Endothelial cell of umbilical vein (primary cell): ENCODE results near the gene MYO1E. TPM values are rescaled to one million over a fixed set of nuclear protein-coding genes. Genes with fewer than 3 reads are reported as not detected.

Source experiments
- BruUV-seq: library from RNA; stranded (reverse); fragments of 400-500 nt; replicated peaks from 2 replicates; lab custom pipeline; 2021; lab: Mats Ljungman, UMichigan
- CTCF ChIA-PET: fragments of 300-600, 350-600 bp; sonication (Branson Sonifier 250); formaldehyde crosslinking; loops from one replicate; lab custom pipeline; 2021; ENCODE audit warnings: antibody characterized with exemption, inconsistent platforms; lab: Charles Lee
- POLR2A ChIA-PET: fragments of 300-600, 350-600 bp; sonication (Branson Sonifier 250); formaldehyde crosslinking; loops from one replicate; lab custom pipeline; 2021; ENCODE audit warnings: antibody characterized with exemption, inconsistent platforms; lab: Charles Lee
- DNase-seq: peaks from one replicate; pipeline ENCODE4 v3.0.0-alpha.2; 2011; ENCODE audit warnings: low read depth, low spot score
- FAIRE-seq: peaks from 2 replicates; lab custom pipeline; 2011; peaks lifted over from hg19 to GRCh38; lab: Jason Lieb, UNC
- H2AFZ ChIP-seq: 2 replicates; pipeline ENCODE4 v1.6.0; 2012; ENCODE audit warnings: low read depth, low read length, control low read depth, inconsistent platforms
- H3K27ac ChIP-seq: 2 replicates; pipeline ENCODE4 v1.5.1; 2011; ENCODE audit warnings: low read depth, mild to moderate bottlenecking, control low read depth, low read length, moderate library complexity; ENCODE audit not compliant: insufficient read depth
- H3K27me3 ChIP-seq, 2 experiments: 2 replicates each; pipeline versions ENCODE4 v1.6.0 to v1.6.1; 2011; ENCODE audit warnings: low read length in 2 of 2, mixed read lengths in 1 of 2; ENCODE audit not compliant: control insufficient read depth in 2 of 2, insufficient read depth in 2 of 2
- H3K36me3 ChIP-seq, 2 experiments: 2 replicates in 1 of 2; 3 replicates in 1 of 2; pipeline ENCODE4 v1.5.1; 2011; ENCODE audit warnings: low read length in 2 of 2, mild to moderate bottlenecking in 1 of 2, moderate library complexity in 1 of 2; ENCODE audit not compliant: control insufficient read depth in 2 of 2, insufficient read depth in 2 of 2; ENCODE audit errors: extremely low read depth in 1 of 2
- H3K4me1 ChIP-seq: 3 replicates; pipeline ENCODE4 v1.5.1; 2011; ENCODE audit warnings: mild to moderate bottlenecking, low read length; ENCODE audit not compliant: control insufficient read depth, insufficient read depth; ENCODE audit errors: extremely low read depth
- H3K4me2 ChIP-seq: 2 replicates; pipeline ENCODE4 v1.6.1; 2011; ENCODE audit warnings: low read length, control low read depth, mixed read lengths; ENCODE audit not compliant: insufficient read depth
- H3K4me3 ChIP-seq, 3 experiments: fragments of 200-600 bp in 1 of 3; sonication (generic), shearing (Covaris generic) in 1 of 3; replicated peaks in 1 of 3; 2 replicates each; pipeline ENCODE4 v1.5.1; 2011 to 2016; ENCODE audit warnings: control low read depth in 3 of 3, low read length in 3 of 3, mild to moderate bottlenecking in 2 of 3, inconsistent platforms in 1 of 3, low read depth in 1 of 3, moderate library complexity in 1 of 3; ENCODE audit not compliant: insufficient read depth in 1 of 3
- H3K79me2 ChIP-seq: 2 replicates; pipeline ENCODE4 v1.6.0; 2012; ENCODE audit warnings: low read length, inconsistent platforms; ENCODE audit not compliant: control insufficient read depth, insufficient read depth
- H3K9ac ChIP-seq: replicated peaks from 2 replicates; pipeline ENCODE3; 2011; ENCODE audit warnings: low read length, control low read depth; ENCODE audit not compliant: insufficient read depth; ENCODE audit errors: extremely low read depth
- H3K9me1 ChIP-seq: replicated peaks from 3 replicates; pipeline ENCODE4 v1.6.0; 2011; ENCODE audit warnings: mild to moderate bottlenecking, low read length; ENCODE audit not compliant: control insufficient read depth, insufficient read depth; ENCODE audit errors: extremely low read depth
- H3K9me3 ChIP-seq: replicated peaks from 2 replicates; pipeline ENCODE4 v1.5.1; 2012; ENCODE audit warnings: low read length, inconsistent platforms; ENCODE audit not compliant: control insufficient read depth, insufficient read depth
- H4K20me1 ChIP-seq: replicated peaks from 2 replicates; pipeline ENCODE3; 2011; ENCODE audit warnings: mild to moderate bottlenecking, low read length; ENCODE audit not compliant: control insufficient read depth, insufficient read depth; ENCODE audit errors: extremely low read depth
- EZH2 ChIP-seq: IDR thresholded peaks from 2 replicates; pipeline ENCODE4 v1.6.1; 2012; ENCODE audit warnings: borderline replicate concordance, low read depth, mild to moderate bottlenecking, moderate library complexity, low read length, inconsistent platforms; ENCODE audit not compliant: severe bottlenecking
- FOS ChIP-seq: IDR thresholded peaks from 2 replicates; pipeline ENCODE4 v1.6.1; 2011; ENCODE audit warnings: mild to moderate bottlenecking, low read length, moderate library complexity, borderline replicate concordance; ENCODE audit not compliant: insufficient read depth
- GATA2 ChIP-seq: IDR thresholded peaks from 2 replicates; pipeline ENCODE4 v1.7.0; 2011; ENCODE audit warnings: low read depth, mild to moderate bottlenecking, moderate library complexity, mixed read lengths, low read length; ENCODE audit not compliant: insufficient read length, insufficient read depth
- JUN ChIP-seq: IDR thresholded peaks from 2 replicates; pipeline ENCODE4 v1.6.1; 2011; ENCODE audit warnings: borderline replicate concordance, low read depth; ENCODE audit not compliant: insufficient read length, insufficient read depth
- MYC ChIP-seq: IDR thresholded peaks from one replicate; pipeline ENCODE4 v1.6.1; 2011; ENCODE audit warnings: mild to moderate bottlenecking, low read depth, low read length
- POLR2A ChIP-seq: IDR thresholded peaks from 2 replicates; pipeline ENCODE4 v1.6.1; 2012; ENCODE audit warnings: low read depth, mild to moderate bottlenecking, control low read depth, low read length
- POLR2AphosphoS5 ChIP-seq: IDR thresholded peaks from 2 replicates; pipeline ENCODE4 v1.6.1; 2012; ENCODE audit warnings: low read depth, mild to moderate bottlenecking, control low read depth, low read length, moderate library complexity; ENCODE audit not compliant: insufficient read depth
- dilution Hi-C: fragments of 300-500 bp; cut with MboI; formaldehyde crosslinking; loops from one replicate; pipeline ENCODE4 v1.15.0; 2019; ENCODE audit warnings: low sequenced_read_pairs; ENCODE audit not compliant: extremely low pct_ligation_motif_present
- intact Hi-C: fragments of 100-400 bp; cut with micrococcal nuclease; formaldehyde crosslinking; loops from one replicate; pipeline ENCODE4 v1.10.0; 2022
- polyA plus RNA-seq, 4 experiments: library from polyadenylated mRNA; depleted of rRNA in 3 of 4; stranded (reverse) in 3 of 4; unstranded in 1 of 4; fragments of >200 nt; gene quantifications; 2 replicates each; pipeline versions ENCODE4 v1.2.1 to v1.2.3, GENCODE V29; 2011 to 2012; ENCODE audit warnings: missing spikeins in 1 of 4
- total RNA-seq: library from RNA; stranded (reverse); gene quantifications from 2 replicates; pipeline ENCODE4 v1.2.3, GENCODE V29; 2021
- TF ChIP-seq, protein P1 (sequence below), 2 donors: IDR thresholded peaks; 1 replicate in 1 of 2; 2 replicates in 1 of 2; pipeline ENCODE4 v1.5.1; 2011; ENCODE audit warnings: low read length in 2 of 2, mild to moderate bottlenecking in 2 of 2, moderate library complexity in 2 of 2, control low read depth in 1 of 2, inconsistent platforms in 1 of 2, low read depth in 1 of 2; ENCODE audit not compliant: insufficient read depth in 1 of 2; ENCODE audit errors: extremely low read depth in 1 of 2
- TF ChIP-seq, protein P2 (sequence below): IDR thresholded peaks from 2 replicates; pipeline ENCODE4 v1.6.1; 2011; ENCODE audit not compliant: insufficient read depth, insufficient read length

Gene MYO1E
- total and polyA plus RNA-seq, 2 donors (not counting 3 experiments of a cell fraction or from before 2014, with no cell fraction given) = 31.6 to 218 TPM

DNA sequence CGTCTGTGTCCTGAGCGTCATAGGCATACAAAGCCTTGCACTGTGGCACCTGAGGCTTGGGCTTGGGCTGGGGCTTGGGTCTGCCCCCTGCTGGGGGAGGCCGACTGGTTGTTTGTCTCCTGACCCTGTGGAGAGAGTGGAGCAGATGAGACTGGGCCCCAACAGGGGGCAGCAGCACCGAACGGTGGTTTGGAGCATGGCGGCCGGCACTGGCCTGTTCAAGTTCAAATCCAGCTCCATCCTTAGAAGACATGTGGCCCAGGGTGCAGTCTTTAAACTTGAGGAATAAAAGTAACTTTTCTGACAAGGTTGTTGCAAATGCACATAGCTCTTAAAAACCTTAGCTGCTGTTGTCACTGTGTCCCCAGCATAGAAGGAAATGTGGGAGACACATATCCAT is 234.4 kb downstream of the MYO1E start:
- Histone ChIP-seq H3K9me3 (no peaks in the 10 kb centered on the region), H2AFZ (no peak overlapping the region), H3K27ac (no peak overlapping the region), H3K79me2 (no peaks in the 10 kb centered on the region), H3K27me3 (no peaks in the 10 kb centered on the region), H3K9me1 (no peaks in the 10 kb centered on the region), H3K9ac (no peak overlapping the region), H3K4me3 (no peak overlapping the region), H3K4me2 (no peak overlapping the region), H3K36me3 (peaks cover 9 to 27% of the 10 kb centered on the region in 2 experiments), H3K4me1 (no peaks in the 10 kb centered on the region), H4K20me1 (no peaks in the 10 kb centered on the region)
- DNase-seq (peak; percentile 64), FAIRE-seq (no peak)
- intact Hi-C loops = loop anchor here (1.0 to 5.0 kb wide), 4 partner anchors 158 to 911 kb away; no protein-coding TSS in a partner anchor
- TF ChIP-seq, protein P1, sequence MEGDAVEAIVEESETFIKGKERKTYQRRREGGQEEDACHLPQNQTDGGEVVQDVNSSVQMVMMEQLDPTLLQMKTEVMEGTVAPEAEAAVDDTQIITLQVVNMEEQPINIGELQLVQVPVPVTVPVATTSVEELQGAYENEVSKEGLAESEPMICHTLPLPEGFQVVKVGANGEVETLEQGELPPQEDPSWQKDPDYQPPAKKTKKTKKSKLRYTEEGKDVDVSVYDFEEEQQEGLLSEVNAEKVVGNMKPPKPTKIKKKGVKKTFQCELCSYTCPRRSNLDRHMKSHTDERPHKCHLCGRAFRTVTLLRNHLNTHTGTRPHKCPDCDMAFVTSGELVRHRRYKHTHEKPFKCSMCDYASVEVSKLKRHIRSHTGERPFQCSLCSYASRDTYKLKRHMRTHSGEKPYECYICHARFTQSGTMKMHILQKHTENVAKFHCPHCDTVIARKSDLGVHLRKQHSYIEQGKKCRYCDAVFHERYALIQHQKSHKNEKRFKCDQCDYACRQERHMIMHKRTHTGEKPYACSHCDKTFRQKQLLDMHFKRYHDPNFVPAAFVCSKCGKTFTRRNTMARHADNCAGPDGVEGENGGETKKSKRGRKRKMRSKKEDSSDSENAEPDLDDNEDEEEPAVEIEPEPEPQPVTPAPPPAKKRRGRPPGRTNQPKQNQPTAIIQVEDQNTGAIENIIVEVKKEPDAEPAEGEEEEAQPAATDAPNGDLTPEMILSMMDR (IDR thresholded peaks at IDR 0.05; ENCODE audit: extremely low read depth in 1 of 2, insufficient read depth in 1 of 2, low read depth in 1 of 2, low read length in 2 of 2) = peak; percentile 86 to 91
- TF ChIP-seq FOS = no peak
- dilution Hi-C loops = no loop called here
- BruUV-seq = no TSS peak
- ChIA-PET CTCF (interaction anchor here (0.7 to 1.5 kb wide), 15 partner anchors 14 to 910 kb away, joined by 3 to 16 read pairs (median 4); partner anchors contain the start of genes MINDY2 and RNF111), POLR2A (no interaction called here)

DNA sequence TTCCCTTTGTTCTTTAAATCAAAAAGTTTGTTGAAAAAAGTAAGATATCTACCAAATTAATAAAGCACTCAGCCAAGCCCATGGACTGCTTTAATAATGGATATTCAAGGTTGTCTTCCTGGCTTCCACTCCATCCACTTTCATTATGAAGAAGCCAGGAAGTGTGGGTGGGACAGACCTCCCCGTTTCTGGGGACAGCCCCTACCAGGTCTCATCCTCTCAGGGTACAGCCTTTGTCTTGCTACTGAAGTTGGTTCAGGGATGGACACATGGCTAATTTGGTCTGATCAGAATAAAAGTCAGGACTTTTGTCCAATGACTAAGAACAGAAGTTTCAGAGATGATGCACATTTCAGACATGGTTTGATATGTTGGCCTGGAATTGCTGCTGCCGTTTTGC is 235.1 kb downstream of the MYO1E start:
- Histone ChIP-seq H3K27ac (no peak overlapping the region), H2AFZ (no peak overlapping the region), H3K4me1 (no peaks in the 10 kb centered on the region), H3K4me2 (no peak overlapping the region), H3K4me3 (no peak overlapping the region), H3K9ac (no peak overlapping the region), H3K9me1 (no peaks in the 10 kb centered on the region), H3K79me2 (no peaks in the 10 kb centered on the region), H3K27me3 (no peaks in the 10 kb centered on the region), H3K36me3 (peaks cover 9 to 29% of the 10 kb centered on the region in 2 experiments), H3K9me3 (no peaks in the 10 kb centered on the region), H4K20me1 (no peaks in the 10 kb centered on the region)
- dilution Hi-C loops (no loop called here), intact Hi-C loops (loop anchor here (5.0 kb wide), 1 partner anchor 910 kb away; no protein-coding TSS in a partner anchor)
- no peak for FAIRE-seq
- TF ChIP-seq, protein P2, sequence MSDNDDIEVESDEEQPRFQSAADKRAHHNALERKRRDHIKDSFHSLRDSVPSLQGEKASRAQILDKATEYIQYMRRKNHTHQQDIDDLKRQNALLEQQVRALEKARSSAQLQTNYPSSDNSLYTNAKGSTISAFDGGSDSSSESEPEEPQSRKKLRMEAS = no peak
- TF ChIP-seq, protein P1 (IDR thresholded peaks at IDR 0.05; ENCODE audit: extremely low read depth in 1 of 2, insufficient read depth in 1 of 2, low read depth in 1 of 2, low read length in 2 of 2) = no peak
- TF ChIP-seq FOS (no peak), POLR2AphosphoS5 (no peak), EZH2 (no peak), GATA2 (no peak), POLR2A (no peak), JUN (no peak), MYC (no peak)
- no TSS peak for BruUV-seq
- ChIA-PET CTCF (interaction anchor here (1.1 to 1.6 kb wide), 8 partner anchors 14 to 910 kb away, joined by 3 to 16 read pairs (median 4); partner anchors contain the start of gene RNF111), POLR2A (no interaction called here)
- DNase-seq = no peak
